A549 (cell line): Measurements from ENCODE around the gene KLHL22. TPM values are rescaled to one million over a fixed set of nuclear protein-coding genes. Genes with fewer than 3 reads are reported as not detected.

ENCODE experiments used
- ATAC-seq, 2 experiments: fragments of 200-7000 bp in 1 of 2; fragments of >200 bp in 1 of 2; cut with Nextera tagmentation in 1 of 2; cut with Tn5 transposase in 1 of 2; 3 replicates each; pipeline versions ENCODE4 v1.8.0 to v1.9.1; 2018 to 2020; ENCODE audit warnings: mild to moderate bottlenecking in 1 of 2, moderate library complexity in 1 of 2
- CTCF ChIA-PET: fragments of 300-600 bp; sonication (Branson Sonifier 250); formaldehyde crosslinking; extraction: SDS; loops from one replicate; lab custom pipeline; 2021; ENCODE audit warnings: antibody characterized with exemption, inconsistent platforms; lab: Yijun Ruan, JAX
- POLR2A ChIA-PET: fragments of 350-600 bp; formaldehyde crosslinking; extraction: SDS; loops from one replicate; lab custom pipeline; 2021; ENCODE audit warnings: antibody characterized with exemption, inconsistent platforms; lab: Yijun Ruan, JAX
- DNase-seq, 2 experiments: peaks; one replicate each; pipeline versions ENCODE4 v3.0.0 to v3.0.0-alpha.2; 2011 to 2016; ENCODE audit warnings: low read depth in 1 of 2, low spot score in 1 of 2
- FAIRE-seq: peaks from 2 replicates; lab custom pipeline; 2011; peaks lifted over from hg19 to GRCh38; lab: Jason Lieb, UNC
- H3K27ac ChIP-seq, 2 experiments: fragments of >200 bp; sonication (Bioruptor Twin); formaldehyde crosslinking; 3 replicates each; pipeline ENCODE4 v1.5.1; 2016 to 2017
- H3K4me1 ChIP-seq: fragments of >200 bp; sonication (Bioruptor Twin); formaldehyde crosslinking; 3 replicates; pipeline ENCODE4 v1.6.1; 2016
- H3K4me2 ChIP-seq: fragments of >200 bp; sonication (Bioruptor Twin); formaldehyde crosslinking; 3 replicates; pipeline ENCODE4 v1.6.1; 2016
- H3K4me3 ChIP-seq: fragments of >200 bp; sonication (Bioruptor Twin); formaldehyde crosslinking; 3 replicates; pipeline ENCODE4 v1.5.1; 2016
- H3K9me3 ChIP-seq: fragments of >200 bp; sonication (Bioruptor Twin); formaldehyde crosslinking; 3 replicates; pipeline ENCODE4 v1.6.1; 2016
- BHLHE40 ChIP-seq: IDR thresholded peaks from 2 replicates; pipeline ENCODE4 v1.6.1; 2012; ENCODE audit warnings: low read depth, low read length, inconsistent platforms
- CBX8 ChIP-seq: fragments of 200-600 bp; sonication (generic); IDR thresholded peaks from 2 replicates; pipeline ENCODE4 v1.6.1; 2016
- HOXA7 ChIP-seq: fragments of 250-450 bp; sonication (Bioruptor Pico); IDR thresholded peaks from 2 replicates; pipeline ENCODE4 v1.5.0; 2020; ENCODE audit warnings: mild to moderate bottlenecking, moderate library complexity
- HOXB13 ChIP-seq: fragments of 250-450 bp; sonication (Bioruptor Pico); IDR thresholded peaks from 2 replicates; pipeline ENCODE4 v1.5.0; 2020; ENCODE audit warnings: low read depth, mild to moderate bottlenecking, moderate library complexity
- KDM5A ChIP-seq: fragments of 200-600 bp; sonication (generic); IDR thresholded peaks from 2 replicates; pipeline ENCODE4 v1.6.1; 2016; ENCODE audit warnings: antibody characterized with exemption, mild to moderate bottlenecking
- MAFK ChIP-seq: fragments of 450-650 bp; IDR thresholded peaks from 2 replicates; pipeline ENCODE4 v1.6.1; 2014; ENCODE audit not compliant: partially characterized antibody
- MAZ ChIP-seq: fragments of 150-350 bp; IDR thresholded peaks from 2 replicates; pipeline ENCODE4 v1.6.1; 2014; ENCODE audit warnings: antibody characterized with exemption, low read depth, low read length, borderline replicate concordance
- MYC ChIP-seq: IDR thresholded peaks from 2 replicates; pipeline ENCODE4 v1.6.1; 2012; ENCODE audit warnings: mild to moderate bottlenecking, inconsistent platforms, low read length, improper control_type of control experiment, borderline replicate concordance
- NFE2L2 ChIP-seq: fragments of 150-350 bp; conservative IDR thresholded peaks from 2 replicates; pipeline ENCODE4 v1.6.1; 2014; ENCODE audit warnings: low read length
- NPAS2 ChIP-seq: fragments of 250-450 bp; sonication (Bioruptor Pico); IDR thresholded peaks from 2 replicates; pipeline ENCODE4 v1.8.0; 2022; ENCODE audit warnings: mild to moderate bottlenecking, moderate library complexity, borderline replicate concordance
- NR3C1 ChIP-seq: fragments of >200 bp; sonication (Bioruptor Twin); formaldehyde crosslinking; IDR thresholded peaks from 3 replicates; pipeline ENCODE4 v1.6.1; 2017
- POLR2AphosphoS2 ChIP-seq: conservative IDR thresholded peaks from 2 replicates; pipeline ENCODE4 v1.6.1; 2012; ENCODE audit warnings: low read length, improper control_type of control experiment, inconsistent platforms
- RAD21 ChIP-seq, 2 experiments: fragments of >200 bp in 1 of 2; sonication (Bioruptor Twin) in 1 of 2; formaldehyde crosslinking in 1 of 2; IDR thresholded peaks in 1 of 2; conservative IDR thresholded peaks in 1 of 2; 2 replicates in 1 of 2; 3 replicates in 1 of 2; pipeline ENCODE4 v1.6.1; 2012 to 2018; ENCODE audit warnings: inconsistent platforms in 1 of 2
- RARB ChIP-seq: fragments of 250-450 bp; sonication (Bioruptor Pico); IDR thresholded peaks from 2 replicates; pipeline ENCODE4 v1.8.0; 2021; ENCODE audit warnings: mild to moderate bottlenecking, moderate library complexity
- REST ChIP-seq: fragments of 200-600 bp; sonication (generic); IDR thresholded peaks from 2 replicates; pipeline ENCODE4 v1.6.1; 2016; ENCODE audit warnings: antibody characterized with exemption, mild to moderate bottlenecking, moderate library complexity
- SMC3 ChIP-seq: fragments of >200 bp; sonication (Bioruptor Twin); formaldehyde crosslinking; IDR thresholded peaks from 3 replicates; pipeline ENCODE4 v1.6.1; 2018; ENCODE audit warnings: inconsistent platforms
- TFCP2L1 ChIP-seq: fragments of 250-450 bp; sonication (Bioruptor Pico); IDR thresholded peaks from 2 replicates; pipeline ENCODE4 v1.5.0; 2021; ENCODE audit warnings: mild to moderate bottlenecking
- TP53 ChIP-seq: fragments of 250-450 bp; sonication (Bioruptor Pico); IDR thresholded peaks from 2 replicates; pipeline ENCODE4 v1.5.0; 2021; ENCODE audit warnings: mild to moderate bottlenecking, moderate library complexity
- ZFP36 ChIP-seq: fragments of 450-650 bp; IDR thresholded peaks from 2 replicates; pipeline ENCODE4 v1.6.1; 2014; ENCODE audit warnings: borderline replicate concordance; ENCODE audit not compliant: partially characterized antibody
- ZSCAN20 ChIP-seq: fragments of 250-450 bp; sonication (Bioruptor Pico); IDR thresholded peaks from 2 replicates; pipeline ENCODE4 v1.8.0; 2022; ENCODE audit warnings: mild to moderate bottlenecking, moderate library complexity
- WGBS: methylation state at CpG from one replicate; pipeline ENCODE4 v1.1.6; 2017; ENCODE audit errors: missing lambda C conversion rate; 5-methylcytosine and 5-hydroxymethylcytosine counted together
- polyA plus RNA-seq, 4 experiments: library from polyadenylated mRNA; depleted of rRNA in 3 of 4; stranded (reverse); fragments of >200 nt; fragmentation: RNase III in 1 of 4; extraction: RNeasy Plus Mini Kit Qiagen cat#74134 plus additional on column Dnase treatment in 1 of 4; gene quantifications; 2 replicates in 3 of 4; 3 replicates in 1 of 4; pipeline ENCODE4 v1.2.3, GENCODE V29; 2011 to 2017
- TF ChIP-seq, protein P1 (sequence below): IDR thresholded peaks from 2 replicates; pipeline ENCODE4 v1.6.1; 2012
- TF ChIP-seq, protein P2 (sequence below): IDR thresholded peaks from 2 replicates; pipeline ENCODE4 v1.6.1; 2012
- TF ChIP-seq, protein P3 (sequence below): fragments of >200 bp; sonication (Bioruptor Twin); formaldehyde crosslinking; IDR thresholded peaks from 2 replicates; pipeline ENCODE4 v1.6.1; 2016

KLHL22 gene
- polyA plus RNA-seq, 2 of the 4 experiments (the other 2 are of a cell fraction) = 11.7 TPM

DNA sequence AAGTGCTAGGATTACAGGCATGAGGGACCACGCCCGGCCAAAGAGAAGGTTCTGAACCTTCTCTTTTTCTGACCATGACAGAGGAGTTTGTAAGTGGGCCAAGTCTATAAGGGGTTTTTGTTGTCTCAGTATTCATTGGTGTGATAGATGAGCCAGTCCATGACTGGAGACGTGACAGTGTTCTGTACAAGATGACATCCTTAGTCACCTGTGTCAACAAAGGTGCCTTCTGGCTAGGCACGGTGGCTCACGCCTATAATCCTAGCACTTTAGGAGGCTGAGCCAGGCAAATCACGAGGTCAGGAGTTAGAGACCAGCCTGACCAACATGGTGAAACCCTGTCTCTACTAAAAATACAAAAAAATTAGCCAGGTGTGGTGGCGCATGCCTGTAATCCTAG is 4.2 kb upstream of the KLHL22 start:
- no peak for FAIRE-seq
- no peak for DNase-seq
- no peak for ATAC-seq
- H3K9me3 ChIP-seq = no peaks in the 10 kb centered on the region
- peaks cover 17% of the 10 kb centered on the region for H3K4me1 ChIP-seq
- no peak for TF ChIP-seq ZFP36
- TF ChIP-seq, protein P1, sequence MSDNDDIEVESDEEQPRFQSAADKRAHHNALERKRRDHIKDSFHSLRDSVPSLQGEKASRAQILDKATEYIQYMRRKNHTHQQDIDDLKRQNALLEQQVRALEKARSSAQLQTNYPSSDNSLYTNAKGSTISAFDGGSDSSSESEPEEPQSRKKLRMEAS = no peak
- no peak for TF ChIP-seq BHLHE40
- no peak for TF ChIP-seq TFCP2L1 (CRISPR knock-in tag)
- no peak for TF ChIP-seq MYC
- TF ChIP-seq, protein P2, sequence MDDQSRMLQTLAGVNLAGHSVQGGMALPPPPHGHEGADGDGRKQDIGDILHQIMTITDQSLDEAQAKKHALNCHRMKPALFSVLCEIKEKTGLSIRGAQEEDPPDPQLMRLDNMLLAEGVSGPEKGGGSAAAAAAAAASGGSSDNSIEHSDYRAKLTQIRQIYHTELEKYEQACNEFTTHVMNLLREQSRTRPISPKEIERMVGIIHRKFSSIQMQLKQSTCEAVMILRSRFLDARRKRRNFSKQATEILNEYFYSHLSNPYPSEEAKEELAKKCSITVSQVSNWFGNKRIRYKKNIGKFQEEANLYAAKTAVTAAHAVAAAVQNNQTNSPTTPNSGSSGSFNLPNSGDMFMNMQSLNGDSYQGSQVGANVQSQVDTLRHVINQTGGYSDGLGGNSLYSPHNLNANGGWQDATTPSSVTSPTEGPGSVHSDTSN = no peak
- TF ChIP-seq TP53 (CRISPR knock-in tag) = no peak
- TF ChIP-seq, protein P3, sequence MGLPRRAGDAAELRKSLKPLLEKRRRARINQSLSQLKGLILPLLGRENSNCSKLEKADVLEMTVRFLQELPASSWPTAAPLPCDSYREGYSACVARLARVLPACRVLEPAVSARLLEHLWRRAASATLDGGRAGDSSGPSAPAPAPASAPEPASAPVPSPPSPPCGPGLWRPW = no peak
- TF ChIP-seq CBX8 = no peak
- TF ChIP-seq ZSCAN20 (CRISPR knock-in tag) = no peak
- TF ChIP-seq REST = no peak
- no peak for TF ChIP-seq HOXA7 (CRISPR knock-in tag)
- no peak for TF ChIP-seq POLR2AphosphoS2
- no peak for TF ChIP-seq MAFK
- no peak for TF ChIP-seq NFE2L2
- no peak for TF ChIP-seq NPAS2 (CRISPR knock-in tag)
- TF ChIP-seq SMC3 = no peak
- no peak for TF ChIP-seq KDM5A
- no peak for TF ChIP-seq RAD21 (conservative IDR thresholded peaks at IDR 0.05 in 1 of 2, IDR thresholded peaks at IDR 0.05 in 1 of 2)
- no peak for TF ChIP-seq RARB (CRISPR knock-in tag)
- TF ChIP-seq, all 56 proteins: peak for 0
- 61% methylated on average over 6 of the region's 7 CpGs for WGBS
- Histone ChIP-seq H3K4me2 (no peak overlapping the region), H3K27ac (no peak overlapping the region), H3K4me3 (no peak overlapping the region)
- CTCF ChIA-PET = no interaction called here
- POLR2A ChIA-PET = no interaction called here

- Histone ChIP-seq H3K27ac (no peak overlapping the region), H3K4me3 (no peak overlapping the region), H3K4me1 (peaks cover 15% of the 10 kb centered on the region), H3K4me2 (no peak overlapping the region), H3K9me3 (no peaks in the 10 kb centered on the region)
- POLR2A ChIA-PET = no interaction called here
- CTCF ChIA-PET = interaction anchor here (1.4 to 1.6 kb wide), 3 partner anchors 65 to 107 kb away, joined by 3 to 6 read pairs (median 3); no protein-coding TSS in a partner anchor
- WGBS = 58% methylated on average over 3 of the region's 3 CpGs
- no peak for ATAC-seq
- TF ChIP-seq HOXB13 (CRISPR knock-in tag) (no peak), NR3C1 (no peak), CBX8 (no peak), MAZ (no peak), RARB (CRISPR knock-in tag) (no peak)
- TF ChIP-seq, protein P3 = no peak
- TF ChIP-seq, all 56 proteins: peak for 0
- FAIRE-seq (no peak), DNase-seq (no peak)
Observed at GRCh38 chr22:20498913-20499312, 3.3 kb upstream of the KLHL22 start.
